Measurements from ENCODE around the gene KRTAP10-11. TPM values are rescaled to one million over a fixed set of nuclear protein-coding genes. Genes with fewer than 3 reads are reported as not detected.

The KRTAP10-11 gene
- total and polyA plus RNA-seq, 4 donors = not detected

GRCh38 chr21:44632067-44632466, 14.1 kb upstream of the KRTAP10-11 start (continued):
- TF ChIP-seq REST (IDR thresholded peaks at IDR 0.05) (no peak), MAX (IDR thresholded peaks at IDR 0.05) (no peak), ZBTB33 (IDR thresholded peaks at IDR 0.05) (no peak)

GRCh38 chr21:44636209-44637017, 9.8 kb upstream of the KRTAP10-11 start:
- H3K36me3 ChIP-seq (ENCODE audit: control insufficient read depth in 4 of 4, insufficient read depth in 3 of 4, low read depth in 1 of 4, low read length in 3 of 4) = no peaks in the 10 kb centered on the region
- H3K27me3 ChIP-seq (ENCODE audit: control insufficient read depth in 4 of 4, insufficient read depth in 4 of 4, low read length in 3 of 4) = peaks cover 0 to 3% (median 0%) of the 10 kb centered on the region in 4 donors
- DNase-seq (ENCODE audit: low spot score) = no peak
- H3K9me3 ChIP-seq (ENCODE audit: control insufficient read depth in 4 of 4, low read length in 3 of 4) = peaks cover 0 to 9% (median 3%) of the 10 kb centered on the region in 4 donors
- no peak overlapping the region for H3K9ac ChIP-seq (ENCODE audit: low read depth in 1 of 2, low read length in 2 of 2)
- H3K4me3 ChIP-seq (ENCODE audit: low read depth in 1 of 3, low read length in 3 of 3) = no peak overlapping the region
- WGBS = 80% methylated on average over 15 of the region's 15 CpGs
- H3K27ac ChIP-seq (ENCODE audit: low read depth in 1 of 2, low read length in 2 of 2) = no peak overlapping the region
- TF ChIP-seq CTCF (IDR thresholded peaks at IDR 0.05; ENCODE audit: low read depth, low read length, missing input control) (no peak), HNF4A (conservative IDR thresholded peaks at IDR 0.05) (no peak), FOXA2 (IDR thresholded peaks at IDR 0.05) (no peak), GABPA (IDR thresholded peaks at IDR 0.05 in 1 of 2, conservative IDR thresholded peaks at IDR 0.05 in 1 of 2) (no peak)
- no peaks in the 10 kb centered on the region for H3K4me1 ChIP-seq (ENCODE audit: control insufficient read depth in 4 of 4, insufficient read depth in 4 of 4, low read length in 3 of 4)

- Histone ChIP-seq H3K9ac (ENCODE audit: low read depth in 1 of 2, low read length in 2 of 2) (no peak within 1 kb of the TSS), H3K27ac (ENCODE audit: low read depth in 1 of 2, low read length in 2 of 2) (no peak within 1 kb of the TSS), H3K36me3 (ENCODE audit: control insufficient read depth in 4 of 4, insufficient read depth in 3 of 4, low read depth in 1 of 4, low read length in 3 of 4) (no peaks in the 10 kb centered on the region), H3K9me3 (ENCODE audit: control insufficient read depth in 4 of 4, low read length in 3 of 4) (peaks cover 0 to 3% (median 2%) of the 10 kb centered on the region in 4 donors), H3K4me3 (ENCODE audit: low read depth in 1 of 3, low read length in 3 of 3) (no peak within 1 kb of the TSS), H3K4me1 (ENCODE audit: control insufficient read depth in 4 of 4, insufficient read depth in 4 of 4, low read length in 3 of 4) (no peaks in the 10 kb centered on the region), H3K27me3 (ENCODE audit: control insufficient read depth in 4 of 4, insufficient read depth in 4 of 4, low read length in 3 of 4) (peaks cover 0 to 3% (median 0%) of the 10 kb centered on the region in 4 donors)
- no peak for DNase-seq (ENCODE audit: low spot score)
- WGBS = 60% methylated on average over 21 of the region's 21 CpGs
- TF ChIP-seq FOXA1 (IDR thresholded peaks at IDR 0.05) = no peak
- no peak for TF ChIP-seq MAX (IDR thresholded peaks at IDR 0.05)
- TF ChIP-seq CTCF (IDR thresholded peaks at IDR 0.05; ENCODE audit: low read depth, low read length, missing input control) = no peak
- TF ChIP-seq HNF4G (IDR thresholded peaks at IDR 0.05) = no peak
- TF ChIP-seq REST (IDR thresholded peaks at IDR 0.05) = no peak
- no peak for TF ChIP-seq SP1 (IDR thresholded peaks at IDR 0.05)
These were observed 9.0 kb upstream of the KRTAP10-11 start, which contains the start of gene KRTAP10-10 for GRCh38 chr21:44637018-44637850. KRTAP10-10 (plus strand) TSS chr21:44637356; CDS start chr21:44637418, 62 bp downstream.

Measured in liver (tissue), 9 donors.